Measurements from ENCODE around the gene ZNF154.

- no peak for TF ChIP-seq CTCF (IDR thresholded peaks at IDR 0.05)
- TF ChIP-seq PRDM15 (CRISPR knock-in tag; IDR thresholded peaks at IDR 0.05), result no peak
Observed at GRCh38 chr19:57701625-57702024, 7.4 kb downstream of the ZNF154 start.
